Measurements from ENCODE around the gene DEPDC7. TPM values are rescaled to one million over a fixed set of nuclear protein-coding genes. Genes with fewer than 3 reads are reported as not detected.
"Not testable (repeated sequence)": the region's sequence is repeated elsewhere in the genome, so short reads cannot be mapped to it uniquely, and the experiment has no call there.

Gene DEPDC7
- total RNA-seq (2.4 TPM), polyA plus RNA-seq (ENCODE audit: insufficient read depth, low read depth, low replicate concordance) (11.0 TPM)
- long read RNA-seq, donor 1: 0 reads
- long read RNA-seq, donor 2, partial matches to known transcripts: 0 of 4 reads
- long read RNA-seq, donor 2, other reads (novel, unspliced or antisense): 0 of 4 reads
- long read RNA-seq, donor 3, partial matches to known transcripts: 0 of 2 reads
- long read RNA-seq, donor 3, other reads (novel, unspliced or antisense): 0 of 2 reads
- long read RNA-seq, donor 4, partial matches to known transcripts: 0 of 3 reads
- long read RNA-seq, donor 4, other reads (novel, unspliced or antisense): 0 of 3 reads
- long read RNA-seq, donor 5: 0 reads
- long read RNA-seq, donor 6, partial matches to known transcripts: 0 of 4 reads
- long read RNA-seq, donor 6, other reads (novel, unspliced or antisense): 0 of 4 reads
- long read RNA-seq, donor 7, partial matches to known transcripts: 1 of 5 reads
- long read RNA-seq, donor 7, other reads (novel, unspliced or antisense): 1 of 5 reads
- long read RNA-seq, donor 8, partial matches to known transcripts: 0 of 4 reads
- long read RNA-seq, donor 8, other reads (novel, unspliced or antisense): 0 of 4 reads
- long read RNA-seq, donor 9, partial matches to known transcripts: 0 of 1 reads
- long read RNA-seq, donor 9, other reads (novel, unspliced or antisense): 0 of 1 reads
- long read RNA-seq, donor 10, partial matches to known transcripts: 0 of 2 reads
- long read RNA-seq, donor 10, other reads (novel, unspliced or antisense): 0 of 2 reads

GRCh38 chr11:33015621-33016551 is at the start of gene DEPDC7:
Gene DEPDC7 (plus strand): TSS chr11:33015878. CDS start chr11:33015956, 78 bp downstream.
- no peaks in the 10 kb centered on the region for H3K9me3 ChIP-seq (ENCODE audit: control insufficient read depth in 2 of 3, insufficient read depth in 1 of 3, low read length in 3 of 3)
- FAIRE-seq: no peak
- H3K9ac ChIP-seq (ENCODE audit: low read length in 3 of 3): peak within 1 kb of the TSS in 2 of 3 donors; percentile 16 to 35
- intact Hi-C loops (cut with DNase I): no loop called here
- H3K27me3 ChIP-seq (ENCODE audit: control insufficient read depth, insufficient read depth, low read length): no peaks in the 10 kb centered on the region
- no peaks in the 10 kb centered on the region for H3K36me3 ChIP-seq (ENCODE audit: control insufficient read depth in 2 of 3, insufficient read depth in 3 of 3, low read length in 3 of 3)
- H3K4me1 ChIP-seq (ENCODE audit: control insufficient read depth in 2 of 3, insufficient read depth in 2 of 3, low read depth in 1 of 3, low read length in 3 of 3): no peaks in the 10 kb centered on the region
- TF ChIP-seq, protein P1, sequence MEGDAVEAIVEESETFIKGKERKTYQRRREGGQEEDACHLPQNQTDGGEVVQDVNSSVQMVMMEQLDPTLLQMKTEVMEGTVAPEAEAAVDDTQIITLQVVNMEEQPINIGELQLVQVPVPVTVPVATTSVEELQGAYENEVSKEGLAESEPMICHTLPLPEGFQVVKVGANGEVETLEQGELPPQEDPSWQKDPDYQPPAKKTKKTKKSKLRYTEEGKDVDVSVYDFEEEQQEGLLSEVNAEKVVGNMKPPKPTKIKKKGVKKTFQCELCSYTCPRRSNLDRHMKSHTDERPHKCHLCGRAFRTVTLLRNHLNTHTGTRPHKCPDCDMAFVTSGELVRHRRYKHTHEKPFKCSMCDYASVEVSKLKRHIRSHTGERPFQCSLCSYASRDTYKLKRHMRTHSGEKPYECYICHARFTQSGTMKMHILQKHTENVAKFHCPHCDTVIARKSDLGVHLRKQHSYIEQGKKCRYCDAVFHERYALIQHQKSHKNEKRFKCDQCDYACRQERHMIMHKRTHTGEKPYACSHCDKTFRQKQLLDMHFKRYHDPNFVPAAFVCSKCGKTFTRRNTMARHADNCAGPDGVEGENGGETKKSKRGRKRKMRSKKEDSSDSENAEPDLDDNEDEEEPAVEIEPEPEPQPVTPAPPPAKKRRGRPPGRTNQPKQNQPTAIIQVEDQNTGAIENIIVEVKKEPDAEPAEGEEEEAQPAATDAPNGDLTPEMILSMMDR (IDR thresholded peaks at IDR 0.05; ENCODE audit: borderline replicate concordance, extremely low read depth, insufficient read depth): no peak
- H3K4me3 ChIP-seq (ENCODE audit: low read length in 3 of 3): peak within 1 kb of the TSS; percentile 51 to 71 (median 56)
- peak within 1 kb of the TSS; percentile 11 to 60 for H3K27ac ChIP-seq (ENCODE audit: low read depth in 2 of 2, low read length in 2 of 2)
- peak; percentile 92 to 97 (median 95) for DNase-seq

DNA sequence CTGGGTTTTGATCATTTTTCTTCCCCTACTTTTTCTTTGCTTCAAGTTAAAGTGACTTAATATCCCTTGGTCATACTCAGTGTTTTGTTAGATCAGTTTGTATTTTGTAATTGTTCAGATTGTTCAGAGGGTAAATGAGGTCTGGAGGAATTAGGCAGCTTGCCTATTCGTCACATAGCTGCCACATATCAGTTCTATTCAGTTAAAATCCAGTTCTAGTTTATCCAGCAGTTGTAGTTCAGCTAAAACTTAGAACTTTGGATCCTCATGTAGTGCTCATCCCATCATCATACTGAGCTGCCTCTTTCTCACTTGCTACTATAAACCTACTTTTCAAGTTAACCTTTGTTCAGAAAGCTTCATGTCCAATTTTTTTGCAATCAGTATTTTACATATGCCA is 47.1 kb upstream of the DEPDC7 start:
- no peak overlapping the region for H3K27ac ChIP-seq (ENCODE audit: low read depth in 2 of 2, low read length in 2 of 2)
- no peaks in the 10 kb centered on the region for H3K9me3 ChIP-seq (ENCODE audit: control insufficient read depth in 2 of 3, insufficient read depth in 1 of 3, low read length in 3 of 3)
- intact Hi-C loops (cut with DNase I): no loop called here
- DNase-seq (no peak), FAIRE-seq (no peak)
- H3K4me3 ChIP-seq (ENCODE audit: low read length in 3 of 3): no peak overlapping the region
- H3K36me3 ChIP-seq (ENCODE audit: control insufficient read depth in 2 of 3, insufficient read depth in 3 of 3, low read length in 3 of 3): peaks cover 2 to 7% (median 6%) of the 10 kb centered on the region in 3 donors
- no peak overlapping the region for H3K9ac ChIP-seq (ENCODE audit: low read length in 3 of 3)
- TF ChIP-seq, protein P1 (IDR thresholded peaks at IDR 0.05; ENCODE audit: borderline replicate concordance, extremely low read depth, insufficient read depth): no peak
- H3K27me3 ChIP-seq (ENCODE audit: control insufficient read depth, insufficient read depth, low read length): no peaks in the 10 kb centered on the region
- peaks cover 0 to 5% (median 0%) of the 10 kb centered on the region in 3 donors for H3K4me1 ChIP-seq (ENCODE audit: control insufficient read depth in 2 of 3, insufficient read depth in 2 of 3, low read depth in 1 of 3, low read length in 3 of 3)

DNA sequence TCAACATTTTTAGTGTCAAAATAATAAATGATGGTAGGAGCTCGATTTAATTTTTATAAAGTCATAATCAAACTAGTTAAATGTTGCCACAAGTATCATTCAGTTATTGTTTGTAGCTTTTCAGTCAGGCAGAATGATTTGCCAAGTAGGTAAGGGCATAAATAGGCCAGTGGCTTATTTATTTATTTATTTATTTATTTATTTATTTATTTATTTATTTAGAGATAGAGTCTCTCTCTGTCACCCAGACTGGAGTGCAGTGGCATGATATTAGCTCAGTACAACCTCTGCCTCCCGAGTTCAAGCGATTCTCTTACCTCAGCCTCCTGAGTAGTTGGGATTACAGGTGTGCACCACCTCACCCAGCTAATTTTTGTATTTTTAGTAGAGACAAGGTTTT is 43.4 kb upstream of the DEPDC7 start:
- H3K36me3 ChIP-seq (ENCODE audit: control insufficient read depth in 2 of 3, insufficient read depth in 3 of 3, low read length in 3 of 3); FAIRE-seq; H3K4me3 ChIP-seq (ENCODE audit: low read length in 3 of 3); H3K27ac ChIP-seq (ENCODE audit: low read depth in 2 of 2, low read length in 2 of 2); H3K9ac ChIP-seq (ENCODE audit: low read length in 3 of 3); DNase-seq; H3K9me3 ChIP-seq (ENCODE audit: control insufficient read depth in 2 of 3, insufficient read depth in 1 of 3, low read length in 3 of 3); H3K4me1 ChIP-seq (ENCODE audit: control insufficient read depth in 2 of 3, insufficient read depth in 2 of 3, low read depth in 1 of 3, low read length in 3 of 3); intact Hi-C loops (cut with DNase I); H3K27me3 ChIP-seq (ENCODE audit: control insufficient read depth, insufficient read depth, low read length): not testable (repeated sequence)

All from kidney (tissue), 22 donors.